Measurements from ENCODE around the gene C1R.

GRCh38 chr12:7091660-7092228, 501 bp downstream of the C1R start:
- no peak for TF ChIP-seq CTCF (IDR thresholded peaks at IDR 0.05; ENCODE audit: low read length)
- no peak for TF ChIP-seq EZH2 (IDR thresholded peaks at IDR 0.05; ENCODE audit: borderline replicate concordance, low read length)
